GM12801 (cell line): ENCODE measurements around the gene SYNJ1.

Source experiments
- CTCF ChIP-seq: IDR thresholded peaks from one replicate; pipeline ENCODE4 v1.5.1; 2011; ENCODE audit warnings: control low read depth; ENCODE audit not compliant: insufficient read length; ENCODE audit errors: extremely low read depth

SYNJ1 gene

GRCh38 chr21:32765058-32765457 is 37.2 kb upstream of the SYNJ1 start:
- no peak for TF ChIP-seq CTCF

GRCh38 chr21:32764186-32764585 is 36.4 kb upstream of the SYNJ1 start:
- TF ChIP-seq CTCF = no peak

GRCh38 chr21:32757804-32758203 is 30.0 kb upstream of the SYNJ1 start:
- no peak for TF ChIP-seq CTCF

- no peak for TF ChIP-seq CTCF
Measured at GRCh38 chr21:32756096-32756495, 28.3 kb upstream of the SYNJ1 start.

GRCh38 chr21:32753818-32754585 is 26.2 kb upstream of the SYNJ1 start:
- TF ChIP-seq CTCF = no peak

- TF ChIP-seq CTCF = no peak
Measured at GRCh38 chr21:32750405-32750804, 22.6 kb upstream of the SYNJ1 start.

- no peak for TF ChIP-seq CTCF
Measured at GRCh38 chr21:32749662-32750061, 21.8 kb upstream of the SYNJ1 start.
